CD4-positive, alpha-beta T cell treated with Interleukin-1 beta for 1 hour (primary cell): Measurements from ENCODE around the gene PNPLA7.
"Not testable (repeated sequence)": the region's sequence is repeated elsewhere in the genome, so short reads cannot be mapped to it uniquely, and the experiment has no call there.

Experiments used
- DNase-seq, 2 donors: peaks; one replicate each; pipeline ENCODE4 v3.0.0-alpha.2; 2020 to 2022

Gene PNPLA7

DNA sequence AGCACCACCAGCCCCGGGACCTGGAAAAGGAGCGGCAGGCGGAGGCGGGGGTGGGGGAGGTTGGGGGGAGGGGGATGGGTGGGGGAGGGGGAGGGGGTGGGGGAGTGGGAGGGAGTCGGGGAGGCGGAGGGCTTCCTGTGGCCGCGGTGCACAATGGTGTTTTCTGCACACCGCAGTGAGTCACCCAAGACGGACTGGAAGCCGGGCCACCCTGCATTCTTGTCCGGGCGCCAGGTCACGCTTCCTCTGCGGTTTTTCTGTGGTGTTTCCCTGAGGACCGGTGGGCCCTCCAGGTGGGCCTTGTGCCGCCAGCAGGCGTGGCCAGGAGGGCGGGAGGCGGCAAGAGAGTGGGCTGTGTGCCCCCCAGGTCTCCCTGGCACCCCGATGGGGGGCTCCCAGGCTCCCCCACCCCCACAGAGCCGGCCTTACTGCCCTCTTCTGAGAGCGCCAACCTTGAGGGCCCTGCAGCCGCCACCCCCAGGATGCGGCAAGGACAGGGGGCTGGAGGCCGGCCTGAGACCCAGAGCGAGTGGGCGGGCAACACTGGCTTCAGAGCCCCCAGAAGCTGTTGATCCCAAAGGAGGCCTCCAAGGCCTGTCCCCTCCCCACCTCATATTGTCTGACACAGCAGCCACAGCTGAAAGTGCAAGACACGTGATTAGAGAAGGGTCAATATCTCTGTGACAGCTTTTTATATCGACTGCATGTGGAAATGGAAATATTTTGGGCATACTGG, 138.4 kb downstream of the PNPLA7 start:
- DNase-seq, result peak; percentile 35 to 61

DNA sequence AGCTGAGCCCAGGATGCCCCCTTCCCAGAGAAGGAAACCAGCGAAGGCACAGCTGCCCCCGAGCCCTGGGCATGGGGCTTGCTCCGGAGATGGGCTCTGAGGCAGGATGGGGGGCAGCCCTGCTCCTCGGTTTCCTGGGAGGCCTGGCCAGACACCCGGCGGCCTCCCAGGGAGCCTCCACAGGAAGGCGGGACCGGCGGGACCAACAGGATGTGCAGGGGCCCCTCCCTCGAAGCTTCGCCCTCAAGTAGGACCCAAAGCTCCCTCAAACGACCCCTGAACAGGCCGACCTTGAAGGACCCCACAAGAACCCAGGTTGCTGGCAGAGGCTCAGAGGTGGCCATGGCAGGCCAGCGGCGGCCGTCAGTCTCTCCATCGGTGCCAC, 138.9 kb downstream of the PNPLA7 start:
- DNase-seq, result no peak

DNA sequence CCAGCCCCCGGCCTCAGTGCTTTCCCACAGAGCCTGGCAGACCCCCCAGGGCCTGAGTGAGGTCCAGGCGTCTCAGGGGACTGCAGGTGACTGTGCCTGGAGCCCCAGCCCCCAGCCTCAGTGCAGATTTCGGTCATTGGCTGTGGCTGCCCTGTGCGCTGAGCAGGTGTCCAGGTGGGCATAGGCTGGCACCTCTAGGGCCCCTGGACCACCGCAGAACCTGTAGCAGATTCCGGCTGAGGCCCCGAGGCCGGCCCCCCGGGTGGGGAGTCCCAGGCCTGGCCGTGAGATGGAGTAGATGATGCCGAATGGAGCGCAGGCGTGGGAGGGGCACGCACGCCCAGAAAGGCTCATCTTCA, 139.3 kb downstream of the PNPLA7 start:
- no peak for DNase-seq

DNA sequence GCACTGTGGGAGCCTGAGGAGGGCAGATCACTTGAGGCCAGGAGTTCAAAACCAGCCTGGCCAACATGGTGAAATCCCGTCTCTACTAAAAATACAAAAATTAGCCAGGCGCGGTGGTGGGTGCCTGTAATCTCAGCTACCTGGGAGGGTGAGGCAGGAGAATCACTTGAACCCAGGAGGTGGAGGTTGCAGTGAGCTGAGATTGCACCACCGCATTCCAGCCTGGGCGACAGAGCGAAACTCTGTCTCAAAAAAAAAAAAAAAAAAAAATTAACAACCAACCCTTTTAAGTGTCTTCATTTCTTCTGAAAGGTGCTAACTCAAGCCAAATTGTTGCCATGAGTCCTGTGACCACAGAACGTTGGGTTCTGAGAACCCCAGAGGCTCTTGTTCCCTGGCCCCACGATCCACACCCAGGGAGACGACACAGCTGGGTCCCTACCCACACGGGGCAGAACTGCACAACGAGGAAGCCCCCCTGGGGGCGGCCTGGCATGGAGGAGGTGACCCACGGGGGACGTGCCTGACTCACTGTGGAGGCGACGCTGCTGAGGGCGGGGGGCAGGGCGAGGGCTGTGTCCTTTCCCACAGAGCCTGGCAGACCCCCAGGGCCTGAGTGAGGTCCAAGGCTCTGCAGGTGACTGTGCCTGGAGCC, 139.8 kb downstream of the PNPLA7 start:
- DNase-seq, result not testable (repeated sequence)
